NCI-H524 (cell line): ENCODE measurements around the gene NSG2.

Experiments
- DNase-seq, 2 experiments: peaks; one replicate each; lab custom pipeline; 2025; lab: John Stamatoyannopoulos, UW

The NSG2 gene

DNA sequence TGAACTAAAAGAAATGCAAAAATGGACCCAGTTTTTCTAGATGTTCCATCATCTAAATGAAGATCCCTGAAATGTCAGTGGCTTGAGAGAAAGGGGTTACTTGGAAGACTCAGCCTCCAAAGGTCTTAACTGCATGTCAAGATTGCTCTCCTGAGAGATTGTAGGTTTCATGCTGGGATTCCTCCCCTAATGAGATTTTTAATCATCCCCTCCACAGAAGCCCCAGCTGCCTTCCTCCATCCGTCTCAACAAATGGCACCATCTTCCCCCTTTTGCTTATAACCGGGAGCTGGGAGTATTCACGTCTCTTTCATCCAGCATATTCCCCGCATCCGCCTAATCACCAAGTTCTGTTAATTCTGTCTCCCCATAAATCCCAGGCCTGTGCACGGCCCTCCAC, 104.5 kb downstream of the NSG2 start:
- DNase-seq = no peak

DNA sequence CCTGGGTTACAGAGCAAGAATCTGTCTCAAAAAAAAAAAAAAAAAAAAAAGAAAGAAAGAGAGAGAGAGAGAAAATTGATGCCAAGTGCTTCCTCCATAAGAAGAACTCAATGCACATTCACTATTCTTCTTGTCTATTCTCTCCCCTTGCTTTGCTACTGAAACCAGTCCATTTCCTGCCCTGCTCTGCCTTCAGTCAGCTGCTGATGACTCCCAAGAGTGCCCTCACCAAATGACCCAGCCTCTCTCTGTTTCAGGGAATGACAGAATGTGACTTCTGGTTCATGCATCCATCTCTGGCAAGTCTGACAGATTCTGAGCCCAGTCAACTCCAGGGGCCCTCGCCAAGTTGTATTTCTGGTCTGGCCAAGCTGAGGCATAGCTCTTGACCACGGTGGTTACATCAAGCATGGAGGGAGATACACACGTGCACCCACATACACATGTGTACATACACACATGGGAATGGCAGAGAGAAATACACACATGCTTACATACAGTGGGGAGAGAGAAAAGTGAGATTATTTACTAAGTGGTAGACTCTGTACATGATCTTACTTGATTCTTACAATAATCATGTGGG, 106.2 kb downstream of the NSG2 start:
- no peak for DNase-seq

DNA sequence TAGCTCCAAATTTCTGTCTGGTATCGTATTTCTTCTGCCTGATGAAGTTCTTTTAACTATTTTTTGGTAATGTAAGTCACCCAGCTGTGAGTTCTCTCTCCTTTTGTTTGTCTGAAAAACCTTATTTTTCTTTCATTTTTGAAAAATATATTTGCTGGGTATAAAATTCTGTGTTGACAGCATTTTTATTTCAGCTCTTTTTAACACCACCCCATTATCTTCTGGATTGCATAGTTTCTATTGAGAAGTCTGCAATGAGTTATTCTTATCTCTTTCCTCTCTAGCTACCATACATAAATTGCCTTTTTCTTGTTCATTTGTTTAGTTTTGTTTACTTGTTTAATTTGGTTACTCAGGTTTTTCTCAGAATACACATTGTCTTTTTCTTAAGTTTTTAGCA, 109.1 kb downstream of the NSG2 start:
- no peak for DNase-seq

DNA sequence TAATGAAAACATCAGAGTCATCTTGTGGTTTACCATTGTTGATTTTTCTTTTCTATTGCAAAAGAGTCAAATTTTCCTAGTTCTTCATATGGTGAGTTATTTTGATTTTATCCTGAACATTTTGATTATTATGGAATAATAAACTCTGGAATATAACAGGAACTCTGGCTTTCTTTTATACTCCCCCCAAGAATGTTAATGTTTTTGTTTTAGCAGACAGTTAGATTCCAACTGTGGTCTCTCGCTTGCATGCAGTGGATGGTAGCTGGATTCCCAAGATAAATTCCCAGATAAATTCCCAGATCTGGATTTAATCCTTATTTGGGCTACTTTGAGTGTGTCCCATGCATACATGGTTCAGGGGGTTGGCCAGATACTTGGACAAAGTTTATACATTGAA, 109.8 kb downstream of the NSG2 start:
- DNase-seq = no peak

DNA sequence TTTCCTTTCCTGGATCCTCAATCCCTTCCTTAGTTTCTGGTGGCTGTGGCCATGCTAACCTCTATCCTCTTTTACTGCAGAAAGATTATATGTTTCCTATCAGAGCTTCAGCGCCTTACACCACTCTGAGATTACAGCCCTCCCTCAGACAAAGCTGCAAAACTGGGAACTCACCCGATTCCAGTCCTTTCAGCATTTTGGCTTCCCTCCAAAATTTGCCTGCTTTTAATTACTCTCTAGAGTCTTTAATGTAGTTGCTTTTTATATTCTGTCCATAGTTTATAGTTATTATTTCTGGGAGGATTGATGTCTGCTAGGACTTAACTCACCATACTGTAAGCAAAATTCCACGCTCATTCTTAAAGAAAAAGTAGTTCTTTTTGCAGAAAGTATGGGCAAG, 110.2 kb downstream of the NSG2 start:
- no peak for DNase-seq

DNA sequence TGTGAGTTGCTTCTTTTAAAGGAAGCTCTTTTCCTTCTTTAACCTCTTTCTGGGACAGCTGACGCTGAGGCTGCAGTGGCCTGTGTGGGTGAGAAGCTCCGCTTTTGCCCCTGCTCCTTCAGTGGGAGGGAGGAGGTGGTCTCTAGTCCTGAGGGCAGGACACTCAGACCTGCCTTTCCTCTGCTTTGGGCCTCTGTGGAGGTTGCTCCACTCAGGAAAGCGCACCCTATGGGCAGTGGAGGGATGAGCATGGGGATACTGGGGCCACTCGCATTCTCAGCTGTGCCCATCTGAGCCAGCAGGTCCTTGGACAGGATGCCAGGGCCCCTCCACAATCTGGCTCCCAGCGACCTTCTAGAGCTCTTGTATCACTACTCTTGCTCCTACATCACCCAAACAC, 111.5 kb downstream of the NSG2 start:
- no peak for DNase-seq
